HG02943 (cell line): Measurements from ENCODE around the gene CELF5.
"Not testable (repeated sequence)": the region's sequence is repeated elsewhere in the genome, so short reads cannot be mapped to it uniquely, and the experiment has no call there.

Experiments used
- ATAC-seq: cut with Tn5 transposase; IDR thresholded peaks from one replicate; pipeline ENCODE4 v1.9.1; 2021; ENCODE audit warnings: mild to moderate bottlenecking, low read depth, moderate library complexity; ENCODE audit not compliant: unreplicated experiment

CELF5 gene

DNA sequence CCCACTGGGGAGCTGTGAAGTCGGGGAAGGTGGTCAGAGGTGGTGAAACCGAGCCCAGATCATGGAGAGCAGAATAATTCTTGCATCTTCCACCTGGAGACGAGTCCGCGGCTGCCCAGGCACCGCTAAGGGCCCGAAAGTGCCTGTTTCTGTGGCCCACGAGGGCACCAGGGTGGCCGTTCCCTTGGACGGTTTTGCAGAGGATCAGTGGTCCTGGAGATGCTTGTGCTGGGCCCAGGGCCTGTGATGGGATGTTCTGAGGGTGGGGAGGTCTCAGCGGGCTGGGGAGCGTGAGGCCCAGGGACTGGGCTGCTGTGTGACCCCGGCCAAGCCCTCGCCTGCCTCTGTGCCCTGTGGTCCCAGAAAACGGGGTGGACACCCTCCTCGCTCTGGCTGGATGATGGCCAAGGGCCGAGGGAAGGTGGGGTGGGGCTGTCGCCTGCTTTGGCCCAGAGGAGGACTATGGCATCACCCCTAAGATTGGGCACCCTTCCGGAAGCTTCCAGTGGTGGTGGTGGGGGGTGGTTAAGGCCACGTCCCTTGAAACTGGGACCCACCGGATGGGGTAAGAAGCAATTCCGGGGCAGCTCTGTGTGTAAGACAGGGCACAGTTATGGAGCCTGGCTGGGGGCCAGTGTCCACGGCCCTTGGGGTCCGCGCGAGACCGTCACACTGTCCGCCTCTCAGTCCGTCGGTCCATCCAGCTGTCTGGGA, 90.7 kb downstream of the CELF5 start:
- no peak for ATAC-seq

- no peak for ATAC-seq
Measured at GRCh38 chr19:3315676-3315973, 91.2 kb downstream of the CELF5 start.

- ATAC-seq = no peak
Measured at GRCh38 chr19:3316132-3316648, 91.7 kb downstream of the CELF5 start.

DNA sequence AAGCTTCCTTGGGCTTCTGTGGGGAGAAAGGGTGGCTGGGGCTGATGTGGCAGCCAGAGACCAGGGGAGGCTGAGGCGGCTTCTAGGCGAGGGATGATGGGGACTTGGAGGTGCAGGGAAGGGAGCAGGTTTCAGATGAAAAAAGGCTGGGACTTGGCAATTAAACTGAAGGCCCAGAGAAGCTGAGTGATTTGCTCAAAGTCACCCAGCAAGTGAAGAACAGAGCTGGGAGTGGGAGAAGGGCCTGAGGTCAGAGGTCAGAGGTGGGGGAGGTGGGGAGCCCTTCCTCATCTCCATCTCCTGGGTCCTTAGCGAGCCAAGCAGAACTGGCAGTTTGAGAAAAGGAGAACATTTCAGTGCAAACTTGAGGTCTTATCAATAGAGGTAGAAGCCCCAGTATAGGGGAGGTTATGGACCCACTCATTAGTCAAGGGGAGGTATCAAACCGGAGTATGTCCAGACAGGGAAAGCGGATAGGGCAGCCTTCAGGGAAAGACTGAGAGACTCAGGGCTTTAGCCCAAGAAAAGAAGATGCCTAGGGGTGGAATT, 92.3 kb downstream of the CELF5 start:
- ATAC-seq = no peak

GRCh38 chr19:3319643-3320353, 95.3 kb downstream of the CELF5 start:
- no peak for ATAC-seq

GRCh38 chr19:3320354-3320670, 95.9 kb downstream of the CELF5 start:
- no peak for ATAC-seq

DNA sequence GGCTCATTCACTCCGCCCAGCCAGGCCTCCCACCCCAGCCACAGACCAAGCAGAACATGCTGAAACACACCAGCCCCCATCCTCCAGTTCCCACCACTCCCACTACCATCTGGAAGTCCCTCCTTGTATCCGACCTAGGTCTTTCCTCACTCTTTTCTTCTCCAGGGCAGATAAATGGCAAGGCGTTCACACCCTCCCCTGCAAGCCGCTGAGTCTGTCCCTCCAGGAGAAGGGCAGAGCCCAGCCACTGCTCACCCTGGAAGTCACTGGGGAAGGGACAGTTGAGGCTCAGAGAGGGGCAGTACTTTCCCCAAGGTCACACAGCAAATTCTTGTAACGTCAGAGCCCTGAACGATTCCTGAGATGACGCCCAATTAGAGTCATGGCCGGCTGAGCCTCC, 96.4 kb downstream of the CELF5 start:
- no peak for ATAC-seq

GRCh38 chr19:3321696-3322095, 97.2 kb downstream of the CELF5 start:
- no peak for ATAC-seq

- ATAC-seq = no peak
Measured at GRCh38 chr19:3322199-3322978, 97.9 kb downstream of the CELF5 start.

- ATAC-seq = no peak
Measured at GRCh38 chr19:3323026-3323425, 98.6 kb downstream of the CELF5 start.

DNA sequence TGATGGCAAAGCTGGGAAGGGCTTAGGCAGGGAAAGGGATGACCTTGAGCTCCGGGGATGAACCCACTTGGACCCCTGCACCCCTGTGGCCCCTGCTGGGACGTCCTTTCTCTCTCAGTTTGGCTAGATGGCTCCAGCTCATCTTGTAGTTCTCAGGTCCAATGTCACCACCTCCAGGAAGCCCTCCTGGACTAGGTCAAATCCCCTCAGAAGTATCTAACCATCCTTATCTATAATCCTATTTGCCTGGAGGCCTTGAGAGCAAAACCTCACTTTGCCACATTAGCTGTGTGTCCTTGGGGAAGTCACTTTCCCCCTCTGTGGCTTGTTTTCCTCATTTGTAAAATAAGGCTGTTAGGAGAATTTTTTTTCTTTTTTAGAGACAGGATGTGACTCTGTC, 99.2 kb downstream of the CELF5 start:
- no peak for ATAC-seq

- no peak for ATAC-seq
Measured at GRCh38 chr19:3324405-3324856, 100.0 kb downstream of the CELF5 start.

DNA sequence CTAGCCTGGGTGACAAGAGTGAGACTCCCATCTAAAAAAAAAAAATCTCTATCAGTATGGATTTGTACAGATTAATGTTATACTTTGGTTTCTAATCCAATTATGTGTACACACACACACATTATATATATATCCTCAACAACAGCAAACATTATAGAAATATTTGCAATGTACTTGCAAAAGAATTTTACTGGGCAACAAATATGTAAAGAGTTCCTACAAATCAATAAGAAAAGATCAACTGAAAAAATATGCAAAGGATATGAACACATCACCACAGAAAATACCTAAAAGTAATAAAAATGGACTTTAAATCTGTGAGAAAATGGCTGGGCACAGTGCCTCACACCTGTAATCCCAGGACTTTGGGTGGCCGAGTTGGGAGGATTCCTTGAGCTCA, 101.0 kb downstream of the CELF5 start:
- no peak for ATAC-seq

DNA sequence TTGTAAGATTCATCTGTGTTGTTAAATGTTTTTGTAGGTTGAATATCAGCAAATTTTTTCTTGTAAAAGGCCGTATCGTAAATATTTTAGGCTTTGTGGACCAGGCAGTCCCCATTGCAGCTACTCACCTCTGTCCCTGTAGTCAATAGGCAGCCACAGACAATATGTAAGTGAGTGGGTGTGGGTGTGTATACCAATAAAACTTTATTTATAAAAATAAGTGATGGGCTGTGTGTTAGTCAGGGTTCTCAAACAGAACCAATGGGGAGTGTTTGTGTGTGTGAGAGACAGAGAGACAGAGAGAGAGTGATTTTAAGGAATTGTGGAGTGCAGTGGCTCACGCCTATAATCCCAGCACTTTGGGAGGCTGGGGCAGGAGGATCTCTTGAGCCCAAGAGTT, 104.3 kb downstream of the CELF5 start:
- ATAC-seq = no peak

DNA sequence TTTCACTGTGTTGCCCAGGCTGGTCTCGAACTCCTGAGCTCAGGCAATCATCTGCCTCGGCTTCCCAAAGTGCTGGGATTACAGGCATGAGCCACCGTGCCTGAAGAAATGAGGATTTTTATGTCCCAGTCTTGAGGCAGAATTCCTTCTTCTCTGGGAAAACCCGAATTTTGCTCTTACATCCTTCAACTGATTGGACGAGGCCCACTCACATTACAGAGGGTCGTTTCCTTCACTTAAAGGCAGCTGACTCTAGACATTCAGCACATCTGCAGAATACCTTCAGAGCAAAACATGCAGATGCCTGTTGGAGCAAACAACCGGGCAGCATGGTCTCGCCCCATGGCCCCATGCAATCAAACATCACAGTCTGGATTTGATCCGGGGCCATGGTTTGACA, 105.6 kb downstream of the CELF5 start:
- ATAC-seq = no peak

GRCh38 chr19:3332232-3332631, 107.8 kb downstream of the CELF5 start:
- ATAC-seq = not testable (repeated sequence)

DNA sequence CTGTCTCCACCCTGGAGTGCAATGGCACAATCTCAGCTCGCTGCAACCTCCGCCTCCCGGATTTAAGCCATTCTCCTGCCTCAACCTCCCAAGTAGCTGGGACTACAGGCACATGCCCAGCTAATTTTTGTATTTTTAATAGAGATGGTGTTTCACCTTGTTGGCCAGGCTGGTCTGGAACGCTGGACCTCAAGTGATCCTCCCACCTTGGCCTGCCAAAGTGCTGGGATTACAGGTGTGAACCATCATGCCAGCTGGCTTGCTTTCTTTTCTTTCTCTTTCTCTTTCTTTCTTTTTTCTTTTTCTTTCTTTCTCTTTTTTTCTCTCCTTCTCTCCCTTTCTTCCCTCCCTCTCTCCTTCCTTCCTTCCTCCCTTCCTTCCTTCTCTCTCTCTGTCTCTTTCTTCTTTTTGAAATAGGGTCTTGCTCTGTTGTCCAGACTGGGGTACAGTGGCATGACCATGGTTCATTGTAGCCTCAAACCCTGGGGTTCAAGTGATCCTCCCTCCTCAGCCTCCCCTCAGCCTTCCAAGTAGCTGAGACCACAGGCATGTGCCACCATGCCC, 108.6 kb downstream of the CELF5 start:
- ATAC-seq = no peak

DNA sequence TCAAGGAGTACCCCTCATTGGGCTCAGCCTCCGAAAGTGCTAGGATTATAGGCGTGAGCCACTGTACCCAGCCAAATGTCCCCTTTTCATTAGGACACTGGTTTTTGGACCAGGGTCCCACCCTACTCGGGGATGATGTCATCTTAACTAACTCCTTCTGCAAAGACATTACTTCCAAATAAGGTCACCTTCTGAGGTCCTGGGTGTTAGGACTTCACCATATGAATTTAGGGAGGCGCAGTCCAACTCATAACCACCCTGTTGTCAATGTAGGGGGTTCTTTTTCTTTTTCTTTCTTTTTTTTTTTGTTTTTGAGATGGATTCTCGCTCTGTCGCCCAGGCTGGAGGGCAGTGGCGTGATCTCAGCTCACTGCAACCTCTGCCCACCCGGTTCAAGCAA, 109.2 kb downstream of the CELF5 start:
- ATAC-seq = no peak

- not testable (repeated sequence) for ATAC-seq
Measured at GRCh38 chr19:3334749-3335430, 110.4 kb downstream of the CELF5 start.
